ENCODE results near the gene L3MBTL3.

L3MBTL3 gene

DNA sequence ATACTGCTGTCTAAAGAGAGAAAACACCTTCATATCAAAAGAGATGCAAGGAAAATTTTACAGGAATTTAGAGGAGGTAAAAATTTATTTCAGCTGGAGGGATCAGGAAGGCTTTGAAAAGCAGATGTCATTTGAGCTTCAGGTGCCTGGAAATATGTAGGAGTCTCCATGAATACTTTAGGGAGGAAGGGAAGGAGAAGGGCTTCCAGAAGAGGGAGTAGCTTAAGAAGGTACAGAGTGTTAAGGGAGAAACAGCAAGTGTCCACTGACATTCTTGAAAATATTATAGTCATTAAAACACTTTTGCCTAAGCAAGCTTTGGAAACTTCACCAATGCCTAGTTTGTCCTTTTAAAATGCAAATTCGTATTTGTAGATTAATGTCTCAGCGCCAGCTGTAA is 27.2 kb downstream of the L3MBTL3 start:
- no peak for DNase-seq (ENCODE audit: low spot score in 2 of 2)
- Mint-ChIP-seq H3K4me3 (no peak overlapping the region), H3K36me3 (peaks cover 17% of the 10 kb centered on the region), H3K9me3 (no peaks in the 10 kb centered on the region), H3K4me1 (peaks cover 25% of the 10 kb centered on the region), H3K27ac (no peak overlapping the region)
- no peak for ATAC-seq

DNA sequence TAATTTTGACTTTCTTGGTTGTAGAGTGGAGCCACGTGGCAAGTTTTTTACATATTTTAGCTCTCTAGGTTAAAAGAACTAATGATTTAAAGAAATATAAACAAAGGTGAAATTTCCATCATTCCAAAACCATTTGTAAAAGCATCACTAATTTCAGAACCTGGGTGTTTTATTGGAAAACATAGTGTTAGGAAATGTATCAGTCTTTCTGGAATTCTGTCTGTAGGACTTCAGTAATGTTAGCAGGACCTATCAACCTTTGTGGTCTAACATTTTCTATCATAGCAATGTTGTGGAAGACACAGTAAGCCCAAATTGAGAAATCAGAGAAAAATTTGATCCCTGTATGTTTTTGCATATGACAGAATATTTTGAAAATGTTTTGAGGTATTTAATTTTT is 28.3 kb downstream of the L3MBTL3 start:
- Mint-ChIP-seq H3K9me3 (no peaks in the 10 kb centered on the region), H3K36me3 (peaks cover 27% of the 10 kb centered on the region), H3K4me3 (no peak overlapping the region), H3K27ac (no peak overlapping the region), H3K4me1 (peaks cover 15% of the 10 kb centered on the region)
- no peak for DNase-seq (ENCODE audit: low spot score in 2 of 2)
- ATAC-seq, result no peak

- no peak for DNase-seq (ENCODE audit: low spot score in 2 of 2)
- peaks cover 13% of the 10 kb centered on the region for H3K4me1 Mint-ChIP-seq
- no peaks in the 10 kb centered on the region for H3K9me3 Mint-ChIP-seq
- no peak overlapping the region for H3K4me3 Mint-ChIP-seq
- no peak for ATAC-seq
- peaks cover 33% of the 10 kb centered on the region for H3K36me3 Mint-ChIP-seq
- H3K27ac Mint-ChIP-seq, result no peak overlapping the region
These were observed 29.0 kb downstream of the L3MBTL3 start for GRCh38 chr6:130047088-130047995.

- Mint-ChIP-seq H3K27ac (no peak overlapping the region), H3K36me3 (peaks cover 60% of the 10 kb centered on the region), H3K4me3 (no peak overlapping the region), H3K9me3 (no peaks in the 10 kb centered on the region), H3K4me1 (peaks cover 15% of the 10 kb centered on the region)
- no peak for ATAC-seq
- DNase-seq (ENCODE audit: low spot score in 2 of 2), result no peak
These were observed 31.8 kb downstream of the L3MBTL3 start for GRCh38 chr6:130050230-130050629.

GRCh38 chr6:130054725-130055124 is 36.3 kb downstream of the L3MBTL3 start:
- no peaks in the 10 kb centered on the region for H3K9me3 Mint-ChIP-seq
- no peak overlapping the region for H3K4me3 Mint-ChIP-seq
- H3K36me3 Mint-ChIP-seq, result peaks cover 87% of the 10 kb centered on the region
- H3K4me1 Mint-ChIP-seq, result peaks cover 22% of the 10 kb centered on the region
- ATAC-seq (no peak), DNase-seq (ENCODE audit: low spot score in 2 of 2) (no peak)
- H3K27ac Mint-ChIP-seq, result peak overlapping the region; percentile 2

GRCh38 chr6:130055271-130055670 is 36.9 kb downstream of the L3MBTL3 start:
- no peak overlapping the region for H3K4me3 Mint-ChIP-seq
- peaks cover 86% of the 10 kb centered on the region for H3K36me3 Mint-ChIP-seq
- H3K27ac Mint-ChIP-seq, result peak overlapping the region; percentile 17
- DNase-seq (ENCODE audit: low spot score in 2 of 2) (no peak), ATAC-seq (no peak)
- H3K9me3 Mint-ChIP-seq, result no peaks in the 10 kb centered on the region
- peaks cover 18% of the 10 kb centered on the region for H3K4me1 Mint-ChIP-seq

DNA sequence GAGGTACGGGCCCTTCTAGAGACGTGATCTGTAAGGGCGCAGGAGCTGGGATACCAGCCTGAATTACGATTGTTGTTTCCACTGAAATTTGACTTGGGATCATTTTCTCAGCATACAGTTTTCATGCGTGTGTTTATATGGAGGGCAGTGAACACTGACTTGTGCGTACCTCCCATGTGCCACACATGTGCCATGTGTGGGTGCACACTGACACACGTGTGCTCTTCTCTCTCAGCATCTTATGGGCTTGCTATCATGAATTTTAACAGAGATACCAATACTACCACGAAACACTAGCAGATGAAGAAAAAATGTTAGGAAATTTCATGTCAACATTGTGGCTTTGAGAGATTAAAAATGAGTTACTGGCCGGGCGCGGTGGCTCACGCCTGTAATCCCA is 39.1 kb downstream of the L3MBTL3 start:
- Mint-ChIP-seq H3K36me3 (peaks cover 82% of the 10 kb centered on the region), H3K27ac (peak overlapping the region; percentile 74), H3K9me3 (no peaks in the 10 kb centered on the region), H3K4me3 (no peak overlapping the region), H3K4me1 (peaks cover 22% of the 10 kb centered on the region)
- DNase-seq (ENCODE audit: low spot score in 2 of 2) (no peak), ATAC-seq (no peak)

DNA sequence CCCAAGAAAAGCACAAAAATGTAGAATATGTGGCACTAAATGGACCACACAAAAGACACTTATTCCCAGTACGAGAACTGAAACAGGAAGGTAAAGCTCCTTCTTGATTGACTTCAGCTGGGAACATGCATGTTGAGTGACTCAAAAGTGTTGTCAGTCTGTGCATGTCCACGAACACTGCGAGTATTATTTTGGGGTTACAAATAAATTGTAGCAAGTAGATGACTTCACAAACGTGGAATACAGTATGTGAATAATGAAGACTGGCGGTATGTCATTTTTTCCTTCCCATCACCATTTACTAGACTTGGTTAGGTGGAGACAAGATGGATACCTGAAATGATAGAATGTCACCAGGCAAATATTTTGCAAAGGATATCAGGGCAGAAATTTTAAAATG is 45.4 kb downstream of the L3MBTL3 start:
- Mint-ChIP-seq H3K9me3 (no peaks in the 10 kb centered on the region), H3K27ac (peak overlapping the region; percentile 2), H3K36me3 (peaks cover 42% of the 10 kb centered on the region), H3K4me3 (no peak overlapping the region), H3K4me1 (peaks cover 5% of the 10 kb centered on the region)
- ATAC-seq (no peak), DNase-seq (ENCODE audit: low spot score in 2 of 2) (no peak)

DNA sequence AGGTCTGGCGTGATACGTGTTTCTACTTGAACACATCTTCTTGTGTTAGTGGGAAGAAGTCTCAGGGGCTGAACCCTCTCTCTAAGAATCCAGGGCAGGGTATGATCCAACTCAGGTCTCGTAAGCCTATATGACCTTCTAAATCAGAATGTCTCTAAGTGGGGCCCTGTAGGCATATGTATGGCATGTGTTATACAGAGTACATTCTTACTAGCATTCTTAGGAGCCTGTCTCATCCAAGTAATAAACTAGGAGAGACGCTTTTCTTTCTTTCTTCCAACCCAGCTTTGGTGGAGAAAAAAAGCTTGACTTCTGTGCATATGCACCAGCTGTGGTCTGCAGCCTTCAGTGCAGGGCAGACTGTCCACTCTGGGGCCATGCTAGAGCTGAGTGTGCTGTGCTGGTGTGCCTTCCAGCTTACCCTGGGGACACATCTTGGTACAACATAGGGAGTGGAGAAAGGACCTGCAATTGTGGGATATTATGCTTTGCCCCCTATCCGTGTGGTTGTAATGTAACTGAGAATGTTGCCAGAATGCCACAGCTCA is 47.3 kb downstream of the L3MBTL3 start:
- ATAC-seq (no peak), DNase-seq (ENCODE audit: low spot score in 2 of 2) (no peak)
- Mint-ChIP-seq H3K9me3 (no peaks in the 10 kb centered on the region), H3K27ac (no peak overlapping the region), H3K36me3 (peaks cover 40% of the 10 kb centered on the region), H3K4me1 (peaks cover 5% of the 10 kb centered on the region), H3K4me3 (no peak overlapping the region)

DNA sequence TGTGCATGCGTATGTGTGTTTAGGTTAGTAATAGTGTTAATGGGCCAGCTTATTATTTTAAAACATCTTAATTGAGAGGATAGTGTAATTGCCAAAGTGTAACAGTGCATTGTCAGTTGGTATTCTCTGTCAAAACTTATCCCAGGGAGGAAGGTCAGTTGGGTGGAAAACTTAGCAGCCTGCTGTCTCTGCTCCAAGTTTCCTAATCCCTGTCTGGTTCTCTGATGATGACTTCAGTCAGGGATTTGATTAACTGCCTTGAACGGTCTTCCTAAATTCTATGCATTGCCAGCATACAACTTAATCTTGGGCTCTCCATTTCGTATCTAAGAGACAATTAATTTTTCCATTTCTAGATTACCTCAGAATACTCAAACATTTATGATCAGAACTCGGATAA is 51.1 kb downstream of the L3MBTL3 start:
- peaks cover 17% of the 10 kb centered on the region for H3K36me3 Mint-ChIP-seq
- no peak overlapping the region for H3K4me3 Mint-ChIP-seq
- DNase-seq (ENCODE audit: low spot score in 2 of 2), result no peak
- no peak for ATAC-seq
- no peak overlapping the region for H3K27ac Mint-ChIP-seq
- no peaks in the 10 kb centered on the region for H3K4me1 Mint-ChIP-seq
- no peaks in the 10 kb centered on the region for H3K9me3 Mint-ChIP-seq

DNA sequence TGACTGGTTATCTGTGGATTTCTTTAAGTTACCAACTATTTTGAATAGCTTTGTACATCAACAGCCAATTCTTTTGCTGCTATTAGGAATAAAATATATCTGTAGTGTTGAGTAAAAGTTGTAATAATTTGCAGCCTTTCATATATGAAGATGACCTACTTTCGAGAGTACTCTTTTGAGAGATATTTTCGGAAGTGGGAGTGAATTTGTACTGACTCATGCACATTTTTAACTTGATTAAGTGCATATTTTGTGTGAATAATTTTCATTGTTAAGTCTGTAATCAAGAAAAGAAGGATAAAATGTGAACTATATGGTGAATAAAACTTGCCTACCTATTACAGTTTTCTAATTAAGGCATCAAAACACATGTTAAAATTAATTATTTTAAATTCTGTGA is 51.9 kb downstream of the L3MBTL3 start:
- Mint-ChIP-seq H3K4me3 (peak overlapping the region; percentile 24), H3K27ac (peak overlapping the region; percentile 27), H3K4me1 (peaks cover 8% of the 10 kb centered on the region), H3K9me3 (no peaks in the 10 kb centered on the region), H3K36me3 (peaks cover 17% of the 10 kb centered on the region)
- ATAC-seq (peak; percentile 53), DNase-seq (ENCODE audit: low spot score in 2 of 2) (no peak)

- ATAC-seq (peak; percentile 37), DNase-seq (ENCODE audit: low spot score in 2 of 2) (no peak)
- H3K4me1 Mint-ChIP-seq, result peaks cover 12% of the 10 kb centered on the region
- H3K9me3 Mint-ChIP-seq, result no peaks in the 10 kb centered on the region
- H3K36me3 Mint-ChIP-seq, result peaks cover 17% of the 10 kb centered on the region
- H3K4me3 Mint-ChIP-seq, result peak overlapping the region; percentile 24
- H3K27ac Mint-ChIP-seq, result peak overlapping the region; percentile 27
These were observed 52.4 kb downstream of the L3MBTL3 start for GRCh38 chr6:130070792-130071191.

GRCh38 chr6:130075879-130076460 is 57.6 kb downstream of the L3MBTL3 start:
- DNase-seq (ENCODE audit: low spot score in 2 of 2) (no peak), ATAC-seq (peak; percentile 56)
- Mint-ChIP-seq H3K4me1 (peaks cover 16% of the 10 kb centered on the region), H3K9me3 (no peaks in the 10 kb centered on the region), H3K27ac (no peak overlapping the region), H3K36me3 (peaks cover 19% of the 10 kb centered on the region), H3K4me3 (no peak overlapping the region)

- Mint-ChIP-seq H3K4me1 (peaks cover 16% of the 10 kb centered on the region), H3K4me3 (no peak overlapping the region), H3K36me3 (peaks cover 25% of the 10 kb centered on the region), H3K27ac (no peak overlapping the region), H3K9me3 (no peaks in the 10 kb centered on the region)
- DNase-seq (ENCODE audit: low spot score in 2 of 2), result no peak
- no peak for ATAC-seq
These were observed 58.1 kb downstream of the L3MBTL3 start for GRCh38 chr6:130076512-130076911.

GRCh38 chr6:130090796-130091195 is 72.4 kb downstream of the L3MBTL3 start:
- H3K4me3 Mint-ChIP-seq, result no peak overlapping the region
- no peak overlapping the region for H3K27ac Mint-ChIP-seq
- no peaks in the 10 kb centered on the region for H3K9me3 Mint-ChIP-seq
- H3K4me1 Mint-ChIP-seq, result no peaks in the 10 kb centered on the region
- peaks cover 55% of the 10 kb centered on the region for H3K36me3 Mint-ChIP-seq
- DNase-seq (ENCODE audit: low spot score in 2 of 2) (no peak), ATAC-seq (no peak)

- no peaks in the 10 kb centered on the region for H3K9me3 Mint-ChIP-seq
- no peak overlapping the region for H3K4me3 Mint-ChIP-seq
- H3K27ac Mint-ChIP-seq, result no peak overlapping the region
- ATAC-seq (no peak), DNase-seq (ENCODE audit: low spot score in 2 of 2) (no peak)
- peaks cover 55% of the 10 kb centered on the region for H3K36me3 Mint-ChIP-seq
- H3K4me1 Mint-ChIP-seq, result no peaks in the 10 kb centered on the region
These were observed 75.2 kb downstream of the L3MBTL3 start for GRCh38 chr6:130093546-130093945.

All from stimulated activated effector memory CD8-positive, alpha-beta T cell treated with anti-CD3 and anti-CD28 coated beads, Interleukin-12 subunit alpha, Interleukin-12 subunit beta, amount 100 ng/mL, for 72 hours (primary cell).